ENCODE measurements around the gene ZC3H7A. TPM values are rescaled to one million over a fixed set of nuclear protein-coding genes. Genes with fewer than 3 reads are reported as not detected.

ZC3H7A gene
- total and polyA plus RNA-seq, 2 of the 13 experiments (the other 11 are each of a cell fraction or from before 2014, with no cell fraction given), result 29.2 to 36.8 TPM

DNA sequence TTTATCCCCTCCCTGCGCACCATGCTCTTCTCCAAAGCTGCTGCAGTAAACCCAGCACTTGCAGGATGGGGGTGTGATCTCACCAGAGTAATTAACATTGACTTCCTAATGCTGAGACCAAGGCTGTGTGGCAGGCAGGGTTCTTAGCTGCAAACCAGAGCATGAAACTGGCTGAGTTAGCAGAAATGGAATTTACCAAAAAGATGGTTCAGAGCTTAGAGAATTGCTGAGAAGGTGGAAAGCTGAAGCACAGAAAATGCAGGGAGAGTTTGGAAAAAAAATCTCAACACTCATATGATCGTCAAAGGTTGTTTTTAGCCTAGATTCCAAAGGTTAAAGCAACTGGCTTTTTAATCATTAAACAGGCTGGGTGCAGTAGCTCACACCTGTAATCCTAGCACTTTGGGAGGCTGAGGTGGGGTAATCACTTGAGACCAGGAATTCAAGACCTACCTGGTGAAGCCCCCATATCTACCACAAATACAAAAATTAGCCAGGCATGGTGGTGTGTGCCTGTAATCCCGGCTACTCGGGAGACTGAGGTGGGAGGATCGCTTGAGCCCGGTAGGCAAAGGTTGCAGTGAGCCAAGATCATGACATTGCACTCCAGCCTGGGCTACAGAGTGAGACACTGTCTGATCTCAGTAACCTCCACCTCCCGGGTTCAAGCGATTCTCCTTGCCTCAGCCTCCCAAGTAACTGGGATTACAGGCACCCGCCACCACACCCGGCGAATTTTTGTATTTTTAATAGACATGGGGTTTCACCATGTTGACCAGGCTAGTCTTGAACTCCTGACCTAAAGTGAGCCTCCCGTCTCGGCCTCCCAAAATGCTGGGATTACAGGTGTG lies 48.4 kb downstream of the ZC3H7A start (continued):
- TF ChIP-seq, protein P1, sequence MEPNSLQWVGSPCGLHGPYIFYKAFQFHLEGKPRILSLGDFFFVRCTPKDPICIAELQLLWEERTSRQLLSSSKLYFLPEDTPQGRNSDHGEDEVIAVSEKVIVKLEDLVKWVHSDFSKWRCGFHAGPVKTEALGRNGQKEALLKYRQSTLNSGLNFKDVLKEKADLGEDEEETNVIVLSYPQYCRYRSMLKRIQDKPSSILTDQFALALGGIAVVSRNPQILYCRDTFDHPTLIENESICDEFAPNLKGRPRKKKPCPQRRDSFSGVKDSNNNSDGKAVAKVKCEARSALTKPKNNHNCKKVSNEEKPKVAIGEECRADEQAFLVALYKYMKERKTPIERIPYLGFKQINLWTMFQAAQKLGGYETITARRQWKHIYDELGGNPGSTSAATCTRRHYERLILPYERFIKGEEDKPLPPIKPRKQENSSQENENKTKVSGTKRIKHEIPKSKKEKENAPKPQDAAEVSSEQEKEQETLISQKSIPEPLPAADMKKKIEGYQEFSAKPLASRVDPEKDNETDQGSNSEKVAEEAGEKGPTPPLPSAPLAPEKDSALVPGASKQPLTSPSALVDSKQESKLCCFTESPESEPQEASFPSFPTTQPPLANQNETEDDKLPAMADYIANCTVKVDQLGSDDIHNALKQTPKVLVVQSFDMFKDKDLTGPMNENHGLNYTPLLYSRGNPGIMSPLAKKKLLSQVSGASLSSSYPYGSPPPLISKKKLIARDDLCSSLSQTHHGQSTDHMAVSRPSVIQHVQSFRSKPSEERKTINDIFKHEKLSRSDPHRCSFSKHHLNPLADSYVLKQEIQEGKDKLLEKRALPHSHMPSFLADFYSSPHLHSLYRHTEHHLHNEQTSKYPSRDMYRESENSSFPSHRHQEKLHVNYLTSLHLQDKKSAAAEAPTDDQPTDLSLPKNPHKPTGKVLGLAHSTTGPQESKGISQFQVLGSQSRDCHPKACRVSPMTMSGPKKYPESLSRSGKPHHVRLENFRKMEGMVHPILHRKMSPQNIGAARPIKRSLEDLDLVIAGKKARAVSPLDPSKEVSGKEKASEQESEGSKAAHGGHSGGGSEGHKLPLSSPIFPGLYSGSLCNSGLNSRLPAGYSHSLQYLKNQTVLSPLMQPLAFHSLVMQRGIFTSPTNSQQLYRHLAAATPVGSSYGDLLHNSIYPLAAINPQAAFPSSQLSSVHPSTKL (CRISPR knock-in tag; IDR thresholded peaks at IDR 0.05), result peak; percentile 82
- TF ChIP-seq, protein P2, sequence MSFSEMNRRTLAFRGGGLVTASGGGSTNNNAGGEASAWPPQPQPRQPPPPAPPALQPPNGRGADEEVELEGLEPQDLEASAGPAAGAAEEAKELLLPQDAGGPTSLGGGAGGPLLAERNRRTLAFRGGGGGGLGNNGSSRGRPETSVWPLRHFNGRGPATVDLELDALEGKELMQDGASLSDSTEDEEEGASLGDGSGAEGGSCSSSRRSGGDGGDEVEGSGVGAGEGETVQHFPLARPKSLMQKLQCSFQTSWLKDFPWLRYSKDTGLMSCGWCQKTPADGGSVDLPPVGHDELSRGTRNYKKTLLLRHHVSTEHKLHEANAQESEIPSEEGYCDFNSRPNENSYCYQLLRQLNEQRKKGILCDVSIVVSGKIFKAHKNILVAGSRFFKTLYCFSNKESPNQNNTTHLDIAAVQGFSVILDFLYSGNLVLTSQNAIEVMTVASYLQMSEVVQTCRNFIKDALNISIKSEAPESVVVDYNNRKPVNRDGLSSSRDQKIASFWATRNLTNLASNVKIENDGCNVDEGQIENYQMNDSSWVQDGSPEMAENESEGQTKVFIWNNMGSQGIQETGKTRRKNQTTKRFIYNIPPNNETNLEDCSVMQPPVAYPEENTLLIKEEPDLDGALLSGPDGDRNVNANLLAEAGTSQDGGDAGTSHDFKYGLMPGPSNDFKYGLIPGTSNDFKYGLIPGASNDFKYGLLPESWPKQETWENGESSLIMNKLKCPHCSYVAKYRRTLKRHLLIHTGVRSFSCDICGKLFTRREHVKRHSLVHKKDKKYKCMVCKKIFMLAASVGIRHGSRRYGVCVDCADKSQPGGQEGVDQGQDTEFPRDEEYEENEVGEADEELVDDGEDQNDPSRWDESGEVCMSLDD (CRISPR knock-in tag; IDR thresholded peaks at IDR 0.05; ENCODE audit: borderline replicate concordance), result no peak
- no peak for TF ChIP-seq AGO2 (optimal IDR thresholded peaks at IDR 0.05; ENCODE audit: low read depth, low read length)
- 0 out of 2 replicates have a peak, but pooled peaks have one; percentile 33 for TF ChIP-seq ONECUT2 (CRISPR knock-in tag; IDR thresholded peaks at IDR 0.05)
- 0 out of 2 replicates have a peak, but pooled peaks have one; percentile 42 for TF ChIP-seq IRX3 (CRISPR knock-in tag; IDR thresholded peaks at IDR 0.05; ENCODE audit: borderline replicate concordance, low read depth)
- no peak for TF ChIP-seq ZNF10 (CRISPR knock-in tag; IDR thresholded peaks at IDR 0.05; ENCODE audit: borderline replicate concordance, low read depth)
- TF ChIP-seq, protein P3, sequence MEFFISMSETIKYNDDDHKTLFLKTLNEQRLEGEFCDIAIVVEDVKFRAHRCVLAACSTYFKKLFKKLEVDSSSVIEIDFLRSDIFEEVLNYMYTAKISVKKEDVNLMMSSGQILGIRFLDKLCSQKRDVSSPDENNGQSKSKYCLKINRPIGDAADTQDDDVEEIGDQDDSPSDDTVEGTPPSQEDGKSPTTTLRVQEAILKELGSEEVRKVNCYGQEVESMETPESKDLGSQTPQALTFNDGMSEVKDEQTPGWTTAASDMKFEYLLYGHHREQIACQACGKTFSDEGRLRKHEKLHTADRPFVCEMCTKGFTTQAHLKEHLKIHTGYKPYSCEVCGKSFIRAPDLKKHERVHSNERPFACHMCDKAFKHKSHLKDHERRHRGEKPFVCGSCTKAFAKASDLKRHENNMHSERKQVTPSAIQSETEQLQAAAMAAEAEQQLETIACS (CRISPR knock-in tag; IDR thresholded peaks at IDR 0.05), result 0 out of 2 replicates have a peak, but pooled peaks have one; percentile 40
- peak; percentile 54; the same call in 1 of the 2 replicates for TF ChIP-seq CREM (IDR thresholded peaks at IDR 0.05)
- TF ChIP-seq CREM (CRISPR knock-in tag; IDR thresholded peaks at IDR 0.05), result no peak
- TF ChIP-seq, protein P4, sequence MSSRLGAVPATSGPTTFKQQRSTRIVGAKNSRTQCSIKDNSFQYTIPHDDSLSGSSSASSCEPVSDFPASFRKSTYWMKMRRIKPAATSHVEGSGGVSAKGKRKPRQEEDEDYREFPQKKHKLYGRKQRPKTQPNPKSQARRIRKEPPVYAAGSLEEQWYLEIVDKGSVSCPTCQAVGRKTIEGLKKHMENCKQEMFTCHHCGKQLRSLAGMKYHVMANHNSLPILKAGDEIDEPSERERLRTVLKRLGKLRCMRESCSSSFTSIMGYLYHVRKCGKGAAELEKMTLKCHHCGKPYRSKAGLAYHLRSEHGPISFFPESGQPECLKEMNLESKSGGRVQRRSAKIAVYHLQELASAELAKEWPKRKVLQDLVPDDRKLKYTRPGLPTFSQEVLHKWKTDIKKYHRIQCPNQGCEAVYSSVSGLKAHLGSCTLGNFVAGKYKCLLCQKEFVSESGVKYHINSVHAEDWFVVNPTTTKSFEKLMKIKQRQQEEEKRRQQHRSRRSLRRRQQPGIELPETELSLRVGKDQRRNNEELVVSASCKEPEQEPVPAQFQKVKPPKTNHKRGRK (CRISPR knock-in tag; IDR thresholded peaks at IDR 0.05), result no peak
- peak; percentile 28; the same call in 1 of the 2 replicates for TF ChIP-seq RAD21 (CRISPR knock-in tag; IDR thresholded peaks at IDR 0.05)
- no peak for TF ChIP-seq ARID2 (CRISPR knock-in tag; IDR thresholded peaks at IDR 0.05; ENCODE audit: borderline replicate concordance)
- no peak for TF ChIP-seq SYNCRIP (IDR thresholded peaks at IDR 0.05; ENCODE audit: insufficient read depth, low read depth, low read length)
- no peak for TF ChIP-seq ZNF652 (CRISPR knock-in tag; IDR thresholded peaks at IDR 0.05; ENCODE audit: borderline replicate concordance, low read depth)
- TF ChIP-seq PRMT3 (CRISPR knock-in tag; IDR thresholded peaks at IDR 0.05; ENCODE audit: borderline replicate concordance, low read depth), result no peak
- TF ChIP-seq, protein P5, sequence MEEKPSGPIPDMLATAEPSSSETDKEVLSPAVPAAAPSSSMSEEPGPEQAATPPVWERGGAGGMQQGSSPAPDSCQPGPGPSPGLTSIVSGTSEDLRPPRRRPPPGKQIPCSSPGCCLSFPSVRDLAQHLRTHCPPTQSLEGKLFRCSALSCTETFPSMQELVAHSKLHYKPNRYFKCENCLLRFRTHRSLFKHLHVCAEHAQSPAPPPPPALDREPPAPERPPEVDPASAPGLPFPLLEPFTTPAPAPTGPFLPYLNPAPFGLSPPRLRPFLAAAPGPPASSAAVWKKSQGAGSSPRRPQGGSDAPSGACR (CRISPR knock-in tag; IDR thresholded peaks at IDR 0.05), result peak; percentile 48; the same call in 1 of the 2 replicates
- no peak for TF ChIP-seq ZNF883 (CRISPR knock-in tag; IDR thresholded peaks at IDR 0.05; ENCODE audit: not compliant biosample characterization)
- TF ChIP-seq FOXK2 (IDR thresholded peaks at IDR 0.05), result no peak; the same call in 1 of the 2 replicates

All from HepG2 (cell line).